ENCODE results near the gene KCTD19.
A peak's percentile ranks its signal among the peaks of the same experiment; 100 is the strongest.

The KCTD19 gene

GRCh38 chr16:67339453-67339852 is 12.9 kb upstream of the KCTD19 start:
- DNase-seq (ENCODE audit: extremely low read depth, low read depth): peak; percentile 8
- peak; percentile 39 for TF ChIP-seq CTCF (IDR thresholded peaks at IDR 0.05; ENCODE audit: low read depth, low read length)

GRCh38 chr16:67336648-67337047 is 10.1 kb upstream of the KCTD19 start:
- TF ChIP-seq CTCF (IDR thresholded peaks at IDR 0.05; ENCODE audit: low read depth, low read length): no peak
- DNase-seq (ENCODE audit: extremely low read depth, low read depth): no peak

- TF ChIP-seq CTCF (IDR thresholded peaks at IDR 0.05; ENCODE audit: low read depth, low read length): no peak
- no peak for DNase-seq (ENCODE audit: extremely low read depth, low read depth)
Observed at GRCh38 chr16:67336116-67336515, 9.6 kb upstream of the KCTD19 start.

- no peak for DNase-seq (ENCODE audit: extremely low read depth, low read depth)
- no peak for TF ChIP-seq CTCF (IDR thresholded peaks at IDR 0.05; ENCODE audit: low read depth, low read length)
Observed at GRCh38 chr16:67333315-67333714, 6.8 kb upstream of the KCTD19 start.

- DNase-seq (ENCODE audit: extremely low read depth, low read depth): no peak
Observed at GRCh38 chr16:67329901-67330300, 3.4 kb upstream of the KCTD19 start.

GRCh38 chr16:67327743-67328142 is 1.2 kb upstream of the KCTD19 start:
- no peak for DNase-seq (ENCODE audit: extremely low read depth, low read depth)
- no peak for TF ChIP-seq CTCF (IDR thresholded peaks at IDR 0.05; ENCODE audit: low read depth, low read length)

More at GRCh38 chr16:67329901-67330300, 3.4 kb upstream of the KCTD19 start:
- TF ChIP-seq CTCF (IDR thresholded peaks at IDR 0.05; ENCODE audit: low read depth, low read length): no peak

GRCh38 chr16:67326115-67326471 is 448 bp downstream of the KCTD19 start:
- no peak for TF ChIP-seq CTCF (IDR thresholded peaks at IDR 0.05; ENCODE audit: low read depth, low read length)

More at GRCh38 chr16:67326115-67326471, 448 bp downstream of the KCTD19 start:
- DNase-seq (ENCODE audit: extremely low read depth, low read depth): no peak
